BLaER1 (cell line): Measurements from ENCODE around the gene FAT2.
"Not testable (repeated sequence)": the region's sequence is repeated elsewhere in the genome, so short reads cannot be mapped to it uniquely, and the experiment has no call there.

ENCODE experiments used
- H3K27ac ChIP-seq: shearing (Covaris generic); formaldehyde crosslinking; 2 replicates; pipeline ENCODE4 v1.8.1; 2022
- H3K27me3 ChIP-seq: shearing (Covaris generic); formaldehyde crosslinking; 2 replicates; pipeline ENCODE4 v1.8.1; 2022
- H3K36me3 ChIP-seq: shearing (Covaris generic); formaldehyde crosslinking; 2 replicates; pipeline ENCODE4 v1.8.1; 2022
- H3K4me1 ChIP-seq: shearing (Covaris generic); formaldehyde crosslinking; 2 replicates; pipeline ENCODE4 v1.8.1; 2022
- H3K4me2 ChIP-seq: shearing (Covaris generic); formaldehyde crosslinking; 2 replicates; pipeline ENCODE4 v1.8.1; 2022
- H3K4me3 ChIP-seq: shearing (Covaris generic); formaldehyde crosslinking; 2 replicates; pipeline ENCODE4 v1.8.1; 2022
- H3K9ac ChIP-seq: shearing (Covaris generic); formaldehyde crosslinking; 2 replicates; pipeline ENCODE4 v1.8.1; 2022
- H3K9me3 ChIP-seq: shearing (Covaris generic); formaldehyde crosslinking; 2 replicates; pipeline ENCODE4 v1.8.1; 2022
- H4K20me1 ChIP-seq: shearing (Covaris generic); formaldehyde crosslinking; 2 replicates; pipeline ENCODE4 v1.8.1; 2022
- Cebpa-rat ChIP-seq: shearing (Covaris generic); IDR thresholded peaks from 2 replicates; pipeline ENCODE4 v1.8.1; 2022

FAT2 gene

GRCh38 chr5:151584057-151584937, 6.8 kb downstream of the FAT2 start:
- no peak overlapping the region for H3K4me3 ChIP-seq
- no peaks in the 10 kb centered on the region for H3K27me3 ChIP-seq
- no peak overlapping the region for H3K9ac ChIP-seq
- no peak overlapping the region for H3K27ac ChIP-seq
- H4K20me1 ChIP-seq = no peaks in the 10 kb centered on the region
- no peaks in the 10 kb centered on the region for H3K9me3 ChIP-seq
- no peaks in the 10 kb centered on the region for H3K4me1 ChIP-seq
- H3K4me2 ChIP-seq = no peak overlapping the region
- H3K36me3 ChIP-seq = no peaks in the 10 kb centered on the region
- TF ChIP-seq Cebpa-rat = no peak

GRCh38 chr5:151581812-151582583, 9.1 kb downstream of the FAT2 start:
- Histone ChIP-seq H3K4me1 (peaks cover 14% of the 10 kb centered on the region), H3K4me3 (no peak overlapping the region), H3K9ac (no peak overlapping the region), H3K27ac (no peak overlapping the region), H3K4me2 (no peak overlapping the region), H3K27me3 (no peaks in the 10 kb centered on the region), H4K20me1 (no peaks in the 10 kb centered on the region), H3K9me3 (no peaks in the 10 kb centered on the region), H3K36me3 (no peaks in the 10 kb centered on the region)
- no peak for TF ChIP-seq Cebpa-rat

DNA sequence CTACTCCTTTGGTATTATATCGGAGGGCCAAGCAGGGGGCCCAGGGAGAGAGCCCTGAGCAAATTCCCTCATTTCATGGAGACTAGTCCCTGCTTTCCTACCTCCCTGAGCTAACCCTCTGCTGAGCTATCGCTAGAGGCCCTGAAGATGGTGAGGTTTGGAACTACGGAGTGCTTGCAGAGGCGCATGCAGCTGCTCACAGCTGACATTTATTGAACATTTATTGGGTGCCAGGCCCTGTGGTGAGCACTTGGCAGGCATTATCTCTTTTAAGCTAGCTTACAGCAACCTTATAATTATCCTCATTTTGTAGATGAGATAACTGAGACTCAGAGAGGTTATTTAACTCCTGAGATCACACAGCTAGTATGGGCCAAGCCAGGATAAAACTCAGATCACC, 9.8 kb downstream of the FAT2 start:
- no peaks in the 10 kb centered on the region for H3K36me3 ChIP-seq
- no peak overlapping the region for H3K9ac ChIP-seq
- H3K27ac ChIP-seq = no peak overlapping the region
- H3K27me3 ChIP-seq = no peaks in the 10 kb centered on the region
- no peaks in the 10 kb centered on the region for H3K9me3 ChIP-seq
- TF ChIP-seq Cebpa-rat = no peak
- H3K4me1 ChIP-seq = peaks cover 14% of the 10 kb centered on the region
- H3K4me3 ChIP-seq = no peak overlapping the region
- no peak overlapping the region for H3K4me2 ChIP-seq
- no peaks in the 10 kb centered on the region for H4K20me1 ChIP-seq

GRCh38 chr5:151580858-151581257, 10.3 kb downstream of the FAT2 start:
- H3K9ac ChIP-seq = no peak overlapping the region
- H3K27ac ChIP-seq = no peak overlapping the region
- H3K36me3 ChIP-seq = no peaks in the 10 kb centered on the region
- no peaks in the 10 kb centered on the region for H4K20me1 ChIP-seq
- no peak for TF ChIP-seq Cebpa-rat
- H3K4me1 ChIP-seq = peaks cover 14% of the 10 kb centered on the region
- no peaks in the 10 kb centered on the region for H3K27me3 ChIP-seq
- no peak overlapping the region for H3K4me2 ChIP-seq
- no peaks in the 10 kb centered on the region for H3K9me3 ChIP-seq
- H3K4me3 ChIP-seq = no peak overlapping the region

DNA sequence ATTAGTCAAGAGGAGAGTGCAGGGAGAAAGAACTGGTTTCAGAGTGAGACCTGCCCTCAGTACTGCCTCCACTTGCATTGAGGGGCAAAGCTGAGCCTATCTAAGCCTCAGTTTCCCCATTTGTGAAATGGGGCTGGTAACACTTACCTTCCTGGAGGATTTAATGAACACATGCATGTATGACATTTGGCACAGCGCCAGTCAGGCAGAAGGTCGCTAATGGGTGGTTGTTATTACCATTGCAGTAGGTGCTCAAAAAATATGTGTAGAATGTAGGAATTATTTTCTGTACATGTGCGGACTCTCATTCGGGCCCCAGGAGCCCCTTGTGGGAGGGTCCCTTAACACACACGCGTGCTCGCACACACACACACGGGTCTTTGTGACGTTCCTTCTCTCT, 10.9 kb downstream of the FAT2 start:
- no peaks in the 10 kb centered on the region for H3K9me3 ChIP-seq
- no peak overlapping the region for H3K9ac ChIP-seq
- no peaks in the 10 kb centered on the region for H3K27me3 ChIP-seq
- no peak overlapping the region for H3K4me2 ChIP-seq
- no peak overlapping the region for H3K4me3 ChIP-seq
- TF ChIP-seq Cebpa-rat = no peak
- H3K4me1 ChIP-seq = peaks cover 14% of the 10 kb centered on the region
- no peak overlapping the region for H3K27ac ChIP-seq
- H3K36me3 ChIP-seq = no peaks in the 10 kb centered on the region
- H4K20me1 ChIP-seq = no peaks in the 10 kb centered on the region

- H3K36me3 ChIP-seq, H4K20me1 ChIP-seq, H3K4me3 ChIP-seq, H3K27me3 ChIP-seq, H3K9ac ChIP-seq, H3K4me2 ChIP-seq, H3K27ac ChIP-seq, H3K9me3 ChIP-seq: not testable (repeated sequence)
- peaks cover 14% of the 10 kb centered on the region for H3K4me1 ChIP-seq
Observed at GRCh38 chr5:151579146-151579545, 12.0 kb downstream of the FAT2 start.

DNA sequence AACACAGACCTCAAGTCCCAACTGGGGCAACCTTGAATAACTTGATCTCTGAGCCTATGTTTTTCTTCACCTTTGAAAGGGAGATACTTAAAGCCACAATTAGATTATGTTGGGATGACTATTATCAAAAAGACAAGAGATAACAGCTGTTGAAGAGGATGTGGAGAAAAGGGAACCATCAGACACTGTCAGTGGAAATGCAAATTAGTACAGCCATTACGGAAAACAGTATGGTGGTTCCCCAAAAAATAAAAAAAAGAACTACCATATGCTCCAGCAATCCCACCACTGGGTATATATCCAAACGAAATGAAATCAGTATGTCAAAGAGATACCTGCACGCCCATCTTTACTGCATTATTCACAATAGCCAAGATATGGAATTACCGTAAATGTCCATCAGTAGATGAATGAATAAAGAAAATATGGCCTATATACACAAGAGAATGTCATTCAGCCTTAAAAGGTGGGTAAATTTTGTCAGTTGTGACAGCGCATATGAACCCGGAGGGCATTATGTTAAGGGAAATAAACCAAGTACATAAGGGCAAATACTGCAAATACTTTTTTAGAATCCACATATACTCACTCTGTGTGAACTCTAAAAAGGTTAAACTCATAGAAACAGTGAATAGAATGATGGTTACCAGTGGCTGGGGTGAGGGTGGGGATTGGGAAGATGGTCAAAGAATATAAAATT, 12.7 kb downstream of the FAT2 start:
- Histone ChIP-seq H3K4me2 (peak overlapping the region; percentile 67), H4K20me1 (no peaks in the 10 kb centered on the region), H3K36me3 (no peaks in the 10 kb centered on the region), H3K27ac (no peak overlapping the region), H3K27me3 (no peaks in the 10 kb centered on the region), H3K4me3 (no peak overlapping the region), H3K9me3 (no peaks in the 10 kb centered on the region), H3K4me1 (peaks cover 14% of the 10 kb centered on the region), H3K9ac (no peak overlapping the region)
- no peak for TF ChIP-seq Cebpa-rat

GRCh38 chr5:151577566-151577965, 13.6 kb downstream of the FAT2 start:
- no peaks in the 10 kb centered on the region for H4K20me1 ChIP-seq
- H3K27me3 ChIP-seq = no peaks in the 10 kb centered on the region
- no peak overlapping the region for H3K9ac ChIP-seq
- H3K4me2 ChIP-seq = peak overlapping the region; percentile 67
- H3K9me3 ChIP-seq = no peaks in the 10 kb centered on the region
- no peak for TF ChIP-seq Cebpa-rat
- H3K4me1 ChIP-seq = peaks cover 14% of the 10 kb centered on the region
- no peaks in the 10 kb centered on the region for H3K36me3 ChIP-seq
- no peak overlapping the region for H3K4me3 ChIP-seq
- H3K27ac ChIP-seq = peak overlapping the region; percentile 24; the same call in 1 of the 2 replicates

DNA sequence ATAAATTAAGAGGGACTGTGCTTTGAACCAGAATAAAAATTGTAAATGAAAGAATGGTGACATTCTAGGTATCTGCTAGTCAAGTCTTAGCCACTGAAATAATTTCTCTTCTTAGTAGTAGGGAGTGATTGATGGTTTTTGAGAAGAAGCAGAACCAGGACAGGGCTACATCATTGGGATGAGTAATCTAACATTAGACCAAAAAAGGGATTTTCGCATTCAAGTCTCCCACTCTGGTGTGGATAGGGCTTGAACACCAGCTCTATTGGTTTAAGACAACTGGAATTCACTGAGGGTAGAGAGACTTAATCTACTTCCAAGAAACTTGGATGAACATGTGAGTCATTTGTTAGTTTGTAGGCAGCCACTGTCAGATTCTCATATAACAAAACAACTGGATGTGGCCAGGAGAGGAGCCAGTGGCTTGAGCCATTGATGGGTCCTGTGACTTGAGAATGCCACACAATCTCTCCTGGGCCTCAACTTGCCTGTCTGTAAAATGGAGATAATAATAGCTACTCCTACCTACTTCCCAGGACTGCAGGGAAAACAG, 16.6 kb downstream of the FAT2 start:
- no peak overlapping the region for H3K4me3 ChIP-seq
- no peak overlapping the region for H3K27ac ChIP-seq
- H4K20me1 ChIP-seq = no peaks in the 10 kb centered on the region
- no peaks in the 10 kb centered on the region for H3K36me3 ChIP-seq
- peaks cover 14% of the 10 kb centered on the region for H3K4me1 ChIP-seq
- H3K27me3 ChIP-seq = no peaks in the 10 kb centered on the region
- no peak overlapping the region for H3K9ac ChIP-seq
- no peak overlapping the region for H3K4me2 ChIP-seq
- no peaks in the 10 kb centered on the region for H3K9me3 ChIP-seq
- no peak for TF ChIP-seq Cebpa-rat
